Endothelial cell (in vitro differentiated cells): Measurements from ENCODE around the gene PCSK6. TPM values are rescaled to one million over a fixed set of nuclear protein-coding genes. Genes with fewer than 3 reads are reported as not detected.

Experiments
- DNase-seq: peaks from one replicate; pipeline ENCODE4 v3.0.0; 2021; ENCODE audit warnings: low spot score
- H3K27ac Mint-ChIP-seq: one replicate; pipeline ENCODE4 v1.8.0; 2021; ENCODE audit warnings: mixed read lengths, inconsistent platforms; ENCODE audit not compliant: unreplicated experiment
- H3K27me3 Mint-ChIP-seq: one replicate; pipeline ENCODE4 v1.8.0; 2021; ENCODE audit warnings: mild to moderate bottlenecking, moderate library complexity, mixed read lengths, inconsistent platforms; ENCODE audit not compliant: unreplicated experiment
- H3K36me3 Mint-ChIP-seq: one replicate; pipeline ENCODE4 v1.8.0; 2021; ENCODE audit warnings: mild to moderate bottlenecking, low read depth, mixed read lengths, inconsistent platforms; ENCODE audit not compliant: unreplicated experiment
- H3K4me1 Mint-ChIP-seq: one replicate; pipeline ENCODE4 v1.8.0; 2021; ENCODE audit warnings: mild to moderate bottlenecking, mixed read lengths, inconsistent platforms; ENCODE audit not compliant: unreplicated experiment
- H3K4me3 Mint-ChIP-seq: one replicate; pipeline ENCODE4 v1.8.0; 2021; ENCODE audit warnings: mild to moderate bottlenecking, mixed read lengths, inconsistent platforms; ENCODE audit not compliant: unreplicated experiment
- H3K9me3 Mint-ChIP-seq: one replicate; pipeline ENCODE4 v1.8.0; 2021; ENCODE audit warnings: mixed read lengths, inconsistent platforms; ENCODE audit not compliant: unreplicated experiment
- CTCF ChIP-seq: fragments of 200-600 bp; sonication (generic); IDR thresholded peaks from one replicate; pipeline ENCODE4 v1.5.0; 2021; ENCODE audit warnings: antibody characterized with exemption; ENCODE audit not compliant: unreplicated experiment
- total RNA-seq: library from RNA; stranded (reverse); fragmentation: NEBNext Ultra II Directional; extraction: Animal tissue kit (Norgen Biotek cat#: 25700); gene quantifications from one replicate; pipeline ENCODE4 v1.2.1, GENCODE V29; 2021; ENCODE audit not compliant: unreplicated experiment

PCSK6 gene
- total RNA-seq, 1 donor from 2014 or later: 0.13 TPM

- Mint-ChIP-seq H3K27me3 (peaks cover 23% of the 10 kb centered on the region), H3K4me1 (peaks cover 2% of the 10 kb centered on the region), H3K36me3 (no peaks in the 10 kb centered on the region), H3K27ac (no peak overlapping the region), H3K9me3 (no peaks in the 10 kb centered on the region), H3K4me3 (no peak overlapping the region)
- no peak for TF ChIP-seq CTCF
- no peak for DNase-seq
Measured at GRCh38 chr15:101323793-101324523, 165.5 kb downstream of the PCSK6 start.

DNA sequence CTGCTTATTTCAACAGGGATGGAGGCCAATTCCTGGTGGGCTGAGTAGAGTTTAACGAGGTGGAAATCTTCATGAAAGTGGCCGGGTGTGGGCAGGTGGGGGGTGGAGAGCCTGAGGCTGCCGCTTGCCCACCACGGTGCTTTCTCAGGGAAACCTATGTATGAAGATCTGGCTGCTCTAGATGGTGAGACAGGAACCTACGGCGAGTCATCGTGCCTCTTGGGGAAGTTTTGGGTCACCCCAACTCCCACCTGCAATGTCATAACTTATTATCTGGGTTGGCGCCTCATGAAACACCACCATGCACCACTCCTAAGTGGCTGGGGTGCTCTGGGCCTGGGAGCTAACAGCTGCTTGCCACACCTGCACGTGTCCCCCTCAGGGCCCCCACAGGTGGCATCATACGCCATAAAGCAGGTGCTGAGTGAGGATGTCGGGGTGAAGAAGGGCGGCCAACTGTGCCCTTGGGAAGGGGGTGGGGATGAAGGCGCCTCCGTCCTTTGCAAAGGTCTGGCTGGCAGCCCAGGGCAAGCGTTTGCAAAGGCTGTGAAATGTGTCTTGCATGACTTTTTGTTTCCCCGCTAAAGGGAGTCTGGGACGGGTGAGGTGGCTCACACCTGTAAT lies 166.5 kb downstream of the PCSK6 start:
- DNase-seq: no peak
- no peaks in the 10 kb centered on the region for H3K9me3 Mint-ChIP-seq
- no peak for TF ChIP-seq CTCF
- no peak overlapping the region for H3K27ac Mint-ChIP-seq
- H3K27me3 Mint-ChIP-seq: peaks cover 17% of the 10 kb centered on the region
- H3K36me3 Mint-ChIP-seq: no peaks in the 10 kb centered on the region
- no peak overlapping the region for H3K4me3 Mint-ChIP-seq
- H3K4me1 Mint-ChIP-seq: peaks cover 2% of the 10 kb centered on the region

- Mint-ChIP-seq H3K27me3 (peaks cover 15% of the 10 kb centered on the region), H3K9me3 (no peaks in the 10 kb centered on the region), H3K36me3 (no peaks in the 10 kb centered on the region), H3K4me1 (peaks cover 2% of the 10 kb centered on the region), H3K27ac (no peak overlapping the region), H3K4me3 (no peak overlapping the region)
- DNase-seq: no peak
- TF ChIP-seq CTCF: no peak
Measured at GRCh38 chr15:101322016-101322695, 167.4 kb downstream of the PCSK6 start.

- H3K27me3 Mint-ChIP-seq: peaks cover 9% of the 10 kb centered on the region
- no peaks in the 10 kb centered on the region for H3K9me3 Mint-ChIP-seq
- DNase-seq: peak; percentile 59
- H3K36me3 Mint-ChIP-seq: no peaks in the 10 kb centered on the region
- H3K4me3 Mint-ChIP-seq: no peak overlapping the region
- peaks cover 2% of the 10 kb centered on the region for H3K4me1 Mint-ChIP-seq
- no peak overlapping the region for H3K27ac Mint-ChIP-seq
- TF ChIP-seq CTCF: no peak
Measured at GRCh38 chr15:101320501-101321052, 168.9 kb downstream of the PCSK6 start.
